GM12874 (cell line): ENCODE data around the gene CDKN1B.

Experiments used
- CTCF ChIP-seq: IDR thresholded peaks from 2 replicates; pipeline ENCODE4 v1.5.1; 2011; ENCODE audit warnings: low read depth, mild to moderate bottlenecking, control low read depth, low read length, moderate library complexity; ENCODE audit not compliant: insufficient read depth

The CDKN1B gene

GRCh38 chr12:12736759-12737676, 19.9 kb downstream of the CDKN1B start:
- peak; percentile 48 for TF ChIP-seq CTCF

- no peak for TF ChIP-seq CTCF
These were observed 24.5 kb downstream of the CDKN1B start for GRCh38 chr12:12741660-12742059.

GRCh38 chr12:12744546-12745305, 27.6 kb downstream of the CDKN1B start:
- no peak for TF ChIP-seq CTCF

GRCh38 chr12:12745576-12746211, 28.5 kb downstream of the CDKN1B start:
- TF ChIP-seq CTCF, result no peak

- TF ChIP-seq CTCF, result no peak
These were observed 30.1 kb downstream of the CDKN1B start for GRCh38 chr12:12747278-12747677.

- no peak for TF ChIP-seq CTCF
These were observed 30.9 kb downstream of the CDKN1B start for GRCh38 chr12:12748044-12748443.

GRCh38 chr12:12749433-12749832, 32.3 kb downstream of the CDKN1B start:
- TF ChIP-seq CTCF, result no peak
